Cardiac muscle cell (in vitro differentiated cells and primary cell): ENCODE results near the gene MBTD1. TPM values are rescaled to one million over a fixed set of nuclear protein-coding genes. Genes with fewer than 3 reads are reported as not detected.
"Not testable (repeated sequence)": the region's sequence is repeated elsewhere in the genome, so short reads cannot be mapped to it uniquely, and the experiment has no call there.

ENCODE experiments used
- DNase-seq, 2 donors: peaks; one replicate each; pipeline versions ENCODE4 v3.0.0 to v3.0.0-alpha.2; 2010 to 2017; ENCODE audit warnings: low read depth in 1 of 2, low spot score in 1 of 2
- H3K27ac ChIP-seq: fragments of 200-600 bp; sonication (generic); 2 replicates; pipeline ENCODE4 v1.5.1; 2016
- H3K27me3 ChIP-seq: fragments of 200-600 bp; sonication (generic); 2 replicates; pipeline ENCODE4 v1.6.0; 2016; ENCODE audit warnings: control low read depth
- H3K36me3 ChIP-seq: fragments of 200-600 bp; sonication (generic); 2 replicates; pipeline ENCODE4 v1.5.1; 2016; ENCODE audit warnings: control low read depth
- H3K4me1 ChIP-seq: fragments of 200-600 bp; sonication (generic); 2 replicates; pipeline ENCODE4 v1.8.1; 2017; ENCODE audit warnings: low read depth, mild to moderate bottlenecking, mixed run types
- H3K4me3 ChIP-seq: fragments of 200-600 bp; sonication (generic); 2 replicates; pipeline ENCODE4 v1.5.1; 2016; ENCODE audit warnings: mild to moderate bottlenecking
- H3K9me3 ChIP-seq: fragments of 200-600 bp; sonication (generic); 2 replicates; pipeline ENCODE4 v1.5.1; 2017; ENCODE audit warnings: low read depth, mild to moderate bottlenecking, control low read depth
- polyA plus RNA-seq: library from polyadenylated mRNA; unstranded; fragments of >200 nt; fragmentation: Nextera tagmentation; extraction: Ambion mirVana; gene quantifications from 2 replicates; pipeline ENCODE4 v1.2.1, GENCODE V29; 2016
- total RNA-seq: library from RNA; depleted of rRNA; stranded (reverse); fragments of >200 nt; gene quantifications from 2 replicates; pipeline ENCODE4 v1.2.3, GENCODE V29; 2016
- TF ChIP-seq, protein P1 (sequence below): IDR thresholded peaks from 2 replicates; pipeline ENCODE4 v1.5.1; 2012; ENCODE audit warnings: low read depth, mild to moderate bottlenecking, low read length

Gene MBTD1
- total and polyA plus RNA-seq, 2 experiments from 2014 or later: 5.9 to 25.7 TPM

DNA sequence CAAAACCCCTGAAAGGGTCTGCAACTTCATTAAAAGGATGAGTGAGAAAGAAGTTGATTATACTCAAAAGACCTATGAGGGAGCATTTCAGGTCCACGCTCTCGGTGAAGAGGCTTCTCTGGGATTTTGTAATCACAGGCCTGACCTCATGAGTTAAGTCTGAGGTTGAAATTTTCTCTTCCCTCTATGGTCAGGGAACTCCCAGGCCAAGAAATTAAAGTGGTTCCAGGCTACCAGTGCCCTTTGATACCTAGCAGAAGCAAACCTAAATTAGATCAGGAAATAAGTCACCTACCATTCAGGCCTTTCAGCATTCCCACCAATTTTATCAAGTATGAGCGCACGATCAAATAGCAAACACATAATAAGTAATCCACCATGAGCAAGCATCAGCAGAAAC is 27.9 kb downstream of the MBTD1 start:
- H3K4me1 ChIP-seq: no peaks in the 10 kb centered on the region
- H3K36me3 ChIP-seq: no peaks in the 10 kb centered on the region

DNA sequence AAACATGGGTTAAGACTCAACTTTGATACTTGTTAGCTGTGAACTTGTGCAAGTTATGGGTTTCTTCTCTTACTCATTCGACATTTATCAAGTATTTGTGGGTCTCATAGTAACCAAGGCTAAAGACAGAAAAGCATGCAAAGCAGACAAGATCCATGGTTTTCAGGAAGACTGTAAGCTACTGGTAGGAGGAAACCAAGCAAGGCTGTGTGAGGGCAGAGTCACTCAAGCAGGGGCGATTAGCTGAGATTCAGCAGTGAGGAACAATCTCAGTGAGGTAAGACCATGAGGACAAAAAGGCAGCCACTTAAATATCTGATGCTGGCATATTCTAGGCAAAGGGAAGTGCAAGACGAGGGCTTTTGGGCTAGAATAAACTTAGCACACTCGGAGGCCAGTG is 29.5 kb downstream of the MBTD1 start:
- Histone ChIP-seq H3K36me3 (no peaks in the 10 kb centered on the region), H3K4me3 (no peak overlapping the region), H3K27ac (no peak overlapping the region), H3K9me3 (no peaks in the 10 kb centered on the region), H3K4me1 (no peaks in the 10 kb centered on the region), H3K27me3 (no peaks in the 10 kb centered on the region)
- no peak for DNase-seq
- TF ChIP-seq, protein P1, sequence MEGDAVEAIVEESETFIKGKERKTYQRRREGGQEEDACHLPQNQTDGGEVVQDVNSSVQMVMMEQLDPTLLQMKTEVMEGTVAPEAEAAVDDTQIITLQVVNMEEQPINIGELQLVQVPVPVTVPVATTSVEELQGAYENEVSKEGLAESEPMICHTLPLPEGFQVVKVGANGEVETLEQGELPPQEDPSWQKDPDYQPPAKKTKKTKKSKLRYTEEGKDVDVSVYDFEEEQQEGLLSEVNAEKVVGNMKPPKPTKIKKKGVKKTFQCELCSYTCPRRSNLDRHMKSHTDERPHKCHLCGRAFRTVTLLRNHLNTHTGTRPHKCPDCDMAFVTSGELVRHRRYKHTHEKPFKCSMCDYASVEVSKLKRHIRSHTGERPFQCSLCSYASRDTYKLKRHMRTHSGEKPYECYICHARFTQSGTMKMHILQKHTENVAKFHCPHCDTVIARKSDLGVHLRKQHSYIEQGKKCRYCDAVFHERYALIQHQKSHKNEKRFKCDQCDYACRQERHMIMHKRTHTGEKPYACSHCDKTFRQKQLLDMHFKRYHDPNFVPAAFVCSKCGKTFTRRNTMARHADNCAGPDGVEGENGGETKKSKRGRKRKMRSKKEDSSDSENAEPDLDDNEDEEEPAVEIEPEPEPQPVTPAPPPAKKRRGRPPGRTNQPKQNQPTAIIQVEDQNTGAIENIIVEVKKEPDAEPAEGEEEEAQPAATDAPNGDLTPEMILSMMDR: no peak

More for the DNA sequence above, 27.9 kb downstream of the MBTD1 start:
- no peak for DNase-seq
- Histone ChIP-seq H3K27ac (no peak overlapping the region), H3K9me3 (no peaks in the 10 kb centered on the region), H3K4me3 (no peak overlapping the region), H3K27me3 (no peaks in the 10 kb centered on the region)
- TF ChIP-seq, protein P1: no peak

DNA sequence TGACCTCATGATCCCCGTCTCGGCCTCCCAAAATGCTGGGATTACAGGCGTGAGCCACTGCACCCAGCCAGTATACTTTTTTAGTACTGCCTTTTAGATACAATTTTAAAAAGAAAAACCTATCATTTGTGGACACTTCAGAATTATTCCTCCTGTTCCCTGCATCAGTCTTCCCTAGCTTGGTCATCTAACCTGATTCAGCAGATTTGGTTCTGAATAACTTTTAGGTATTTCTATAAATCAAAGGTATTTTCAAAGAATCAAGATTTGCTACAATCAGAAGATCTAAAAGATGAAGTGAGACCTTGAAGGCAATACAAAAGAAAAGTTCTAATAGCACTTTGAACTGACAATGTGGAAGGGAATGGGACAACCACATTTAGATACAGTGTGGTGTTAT is 30.0 kb downstream of the MBTD1 start:
- Histone ChIP-seq H3K27ac (no peak overlapping the region), H3K4me3 (no peak overlapping the region), H3K36me3 (peaks cover 2% of the 10 kb centered on the region), H3K27me3 (no peaks in the 10 kb centered on the region), H3K4me1 (no peaks in the 10 kb centered on the region), H3K9me3 (no peaks in the 10 kb centered on the region)
- no peak for DNase-seq
- TF ChIP-seq, protein P1: no peak

DNA sequence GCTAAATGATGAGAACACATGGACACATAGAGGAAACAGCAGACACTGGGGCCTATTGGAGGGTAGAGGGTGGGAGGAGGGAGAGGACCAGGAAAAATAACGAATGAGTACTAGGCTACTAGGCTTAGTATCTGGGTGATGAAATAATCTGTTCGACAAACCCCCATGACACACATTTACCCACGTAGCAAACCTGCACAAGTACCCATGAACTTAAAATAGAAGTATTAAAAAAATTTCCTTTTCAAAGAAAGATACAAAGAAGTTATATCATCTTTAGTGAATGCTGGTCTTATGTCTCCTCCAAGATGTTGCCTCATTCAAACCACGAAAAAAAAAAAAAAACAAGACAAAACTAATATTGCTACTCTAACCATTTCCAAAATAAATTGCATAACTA is 31.7 kb downstream of the MBTD1 start:
- no peak overlapping the region for H3K4me3 ChIP-seq
- H3K4me1 ChIP-seq: no peaks in the 10 kb centered on the region
- H3K36me3 ChIP-seq: peaks cover 17% of the 10 kb centered on the region
- H3K9me3 ChIP-seq: no peaks in the 10 kb centered on the region
- TF ChIP-seq, protein P1: no peak
- no peak overlapping the region for H3K27ac ChIP-seq
- peak in 1 of 2 donors; percentile 64 for DNase-seq
- no peaks in the 10 kb centered on the region for H3K27me3 ChIP-seq

DNA sequence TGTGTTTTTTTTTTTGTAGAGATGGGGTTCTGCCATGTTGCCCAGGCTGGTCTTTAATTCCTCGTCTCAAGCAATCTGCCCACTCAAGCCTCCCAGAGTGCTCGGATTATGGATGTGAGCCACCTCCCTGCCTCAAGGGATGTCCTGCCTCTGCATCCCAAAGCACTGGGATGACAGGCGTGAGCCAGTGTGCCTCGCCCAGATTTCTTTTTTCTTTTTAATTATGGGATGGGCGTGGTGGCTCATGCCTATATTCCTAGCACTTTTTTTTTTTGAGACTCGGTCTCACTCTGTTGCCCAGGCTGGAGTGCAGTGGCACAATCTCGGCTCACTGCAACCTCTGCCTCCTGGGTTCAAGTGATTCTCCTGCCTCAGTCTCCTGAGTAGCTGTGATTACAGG is 34.3 kb downstream of the MBTD1 start:
- not testable (repeated sequence) for H3K4me3 ChIP-seq, H3K27me3 ChIP-seq, H3K4me1 ChIP-seq, DNase-seq, H3K9me3 ChIP-seq, H3K27ac ChIP-seq
- H3K36me3 ChIP-seq: peaks cover 27% of the 10 kb centered on the region

DNA sequence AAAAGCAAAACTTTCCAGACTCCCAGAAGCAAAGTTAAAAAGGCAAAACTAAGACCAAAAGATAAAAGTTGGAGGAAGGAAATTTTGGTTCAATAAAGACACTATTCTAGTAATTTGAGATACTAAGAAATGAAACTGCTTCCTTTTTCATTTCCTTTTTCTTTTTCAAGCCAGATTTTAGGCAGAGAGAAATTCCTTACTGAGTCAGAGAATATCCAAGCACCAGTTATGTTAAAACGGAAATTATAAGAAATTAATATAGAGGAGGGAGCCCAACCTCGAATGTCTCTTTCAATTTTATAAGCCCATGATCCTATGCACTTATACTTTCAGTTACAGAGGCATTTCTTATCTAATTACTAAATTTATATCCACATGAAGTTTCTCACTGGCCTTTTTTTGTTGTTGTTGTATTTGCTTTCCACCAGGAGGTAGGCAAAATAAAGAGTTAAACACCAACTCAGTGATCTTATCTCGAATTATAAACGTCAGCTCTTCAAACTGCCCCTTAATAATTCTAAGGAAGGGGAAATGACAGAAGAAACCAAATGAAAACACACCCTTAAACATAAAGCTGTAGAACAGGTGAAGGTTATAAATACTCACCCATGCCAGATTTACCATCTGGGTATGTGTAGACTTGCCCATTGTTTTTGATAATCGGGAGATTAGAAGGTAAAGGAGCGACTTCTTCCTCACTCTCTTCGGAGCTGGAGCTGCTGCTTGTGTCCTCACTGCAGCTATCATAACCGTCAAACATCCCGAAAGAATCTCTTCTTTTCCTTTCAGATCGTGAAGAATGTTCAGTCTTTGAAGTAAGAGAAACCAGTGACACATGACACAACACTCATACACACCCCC is 35.2 kb downstream of the MBTD1 start:
- Histone ChIP-seq H3K4me3 (no peak overlapping the region), H3K36me3 (peaks cover 34% of the 10 kb centered on the region), H3K27me3 (no peaks in the 10 kb centered on the region), H3K27ac (no peak overlapping the region), H3K4me1 (no peaks in the 10 kb centered on the region), H3K9me3 (no peaks in the 10 kb centered on the region)
- TF ChIP-seq, protein P1: no peak
- peak in 1 of 2 donors; percentile 17 for DNase-seq
